T-cell (primary cell): ENCODE measurements around the gene REPIN1. TPM values are rescaled to one million over a fixed set of nuclear protein-coding genes. Genes with fewer than 3 reads are reported as not detected.

Experiments used
- ATAC-seq, 4 experiments: fragments of 200-7000 bp in 3 of 4; fragments of 150-1000 bp in 1 of 4; cut with Tn5 transposase; replicated peaks in 1 of 4; 1 replicate in 3 of 4; 2 replicates in 1 of 4; pipeline ENCODE4 v1.10.0; 2021; ENCODE audit warnings: moderate library complexity in 3 of 4, mild to moderate bottlenecking in 2 of 4, moderate number of reproducible peaks in 1 of 4
- CTCF ChIA-PET, 2 donors: fragments of 300-600 bp; sonication (Branson Sonifier 250); formaldehyde crosslinking; loops; one replicate each; lab custom pipeline; 2022; ENCODE audit warnings: antibody characterized with exemption in 2 of 2; lab: Charles Lee
- POLR2A ChIA-PET, 2 donors: fragments of 300-600 bp; sonication (Branson Sonifier 250); formaldehyde crosslinking; loops; one replicate each; lab custom pipeline; 2022; ENCODE audit warnings: antibody characterized with exemption in 2 of 2; lab: Charles Lee
- DNase-seq, 35 experiments: peaks; one replicate each; pipeline versions ENCODE4 v3.0.0 to v3.0.0-alpha.2; 2013 to 2023
- H3K27ac ChIP-seq: one replicate; pipeline ENCODE4 v1.5.1; 2013; ENCODE audit warnings: low read length
- H3K27me3 ChIP-seq, 2 experiments: replicated peaks in 1 of 2; 1 replicate in 1 of 2; 2 replicates in 1 of 2; pipeline versions ENCODE4 v1.6.1 to v1.7.0; 2013; ENCODE audit warnings: low read length in 1 of 2, mixed read lengths in 1 of 2; ENCODE audit not compliant: control insufficient read depth in 2 of 2, insufficient read depth in 2 of 2; ENCODE audit errors: extremely low read depth in 1 of 2
- H3K36me3 ChIP-seq, 2 donors: 1 replicate in 1 of 2; 2 replicates in 1 of 2; pipeline versions ENCODE4 v1.6.1 to v1.7.0; 2013; ENCODE audit warnings: low read length in 1 of 2; ENCODE audit not compliant: control insufficient read depth in 2 of 2, insufficient read depth in 1 of 2; ENCODE audit errors: extremely low read depth in 1 of 2
- H3K4me1 ChIP-seq, 2 experiments: 1 replicate in 1 of 2; 2 replicates in 1 of 2; pipeline versions ENCODE4 v1.6.1 to v1.7.0; 2013; ENCODE audit warnings: low read length in 2 of 2, mixed read lengths in 1 of 2; ENCODE audit not compliant: insufficient read depth in 2 of 2, control insufficient read depth in 1 of 2; ENCODE audit errors: extremely low read depth in 1 of 2
- H3K4me3 ChIP-seq, 2 donors: 1 replicate in 1 of 2; 2 replicates in 1 of 2; pipeline versions ENCODE4 v1.5.1 to v1.7.0; 2013; ENCODE audit warnings: mild to moderate bottlenecking in 2 of 2, low read length in 1 of 2, moderate library complexity in 1 of 2; ENCODE audit not compliant: control insufficient read depth in 1 of 2; ENCODE audit errors: extremely low read depth in 1 of 2
- H3K9me3 ChIP-seq: 2 replicates; pipeline ENCODE4 v1.7.0; 2013
- H3K27ac Mint-ChIP-seq, 2 donors: one replicate each; pipeline ENCODE4 v1.8.0; 2020 to 2021; ENCODE audit warnings: mild to moderate bottlenecking in 2 of 2, mixed read lengths in 2 of 2
- H3K27me3 Mint-ChIP-seq, 2 donors: one replicate each; pipeline ENCODE4 v1.8.0; 2021 to 2022; ENCODE audit warnings: mixed read lengths in 2 of 2
- H3K36me3 Mint-ChIP-seq: one replicate; pipeline ENCODE4 v1.8.0; 2021; ENCODE audit warnings: mixed read lengths
- H3K4me1 Mint-ChIP-seq, 3 donors: one replicate each; pipeline ENCODE4 v1.8.0; 2020 to 2022; ENCODE audit warnings: mixed read lengths in 3 of 3, mild to moderate bottlenecking in 1 of 3
- H3K4me3 Mint-ChIP-seq, 3 donors: one replicate each; pipeline ENCODE4 v1.8.0; 2020 to 2022; ENCODE audit warnings: mild to moderate bottlenecking in 3 of 3, mixed read lengths in 3 of 3, moderate library complexity in 3 of 3
- H3K9me3 Mint-ChIP-seq, 3 donors: one replicate each; pipeline ENCODE4 v1.8.0; 2020 to 2022; ENCODE audit warnings: mixed read lengths in 3 of 3
- WGBS: methylation state at CpG from one replicate; pipeline ENCODE4 v1.1.5; 2013; ENCODE audit warnings: missing lambda C conversion rate; ENCODE audit not compliant: insufficient coverage; 5-methylcytosine and 5-hydroxymethylcytosine counted together
- total RNA-seq, 35 experiments: library from RNA in 6 of 35; stranded (reverse) in 6 of 35; fragments of 120-200 nt in 1 of 35; gene quantifications; one replicate each; pipeline versions ENCODE4 v1.2.1 to v1.2.4 and lab custom pipeline; 2013 to 2026

Gene REPIN1
- total RNA-seq, 5 donors from 2014 or later (not counting 1 experiment from before 2014, with no cell fraction given), result 64.0 to 110 (median 101) TPM

DNA sequence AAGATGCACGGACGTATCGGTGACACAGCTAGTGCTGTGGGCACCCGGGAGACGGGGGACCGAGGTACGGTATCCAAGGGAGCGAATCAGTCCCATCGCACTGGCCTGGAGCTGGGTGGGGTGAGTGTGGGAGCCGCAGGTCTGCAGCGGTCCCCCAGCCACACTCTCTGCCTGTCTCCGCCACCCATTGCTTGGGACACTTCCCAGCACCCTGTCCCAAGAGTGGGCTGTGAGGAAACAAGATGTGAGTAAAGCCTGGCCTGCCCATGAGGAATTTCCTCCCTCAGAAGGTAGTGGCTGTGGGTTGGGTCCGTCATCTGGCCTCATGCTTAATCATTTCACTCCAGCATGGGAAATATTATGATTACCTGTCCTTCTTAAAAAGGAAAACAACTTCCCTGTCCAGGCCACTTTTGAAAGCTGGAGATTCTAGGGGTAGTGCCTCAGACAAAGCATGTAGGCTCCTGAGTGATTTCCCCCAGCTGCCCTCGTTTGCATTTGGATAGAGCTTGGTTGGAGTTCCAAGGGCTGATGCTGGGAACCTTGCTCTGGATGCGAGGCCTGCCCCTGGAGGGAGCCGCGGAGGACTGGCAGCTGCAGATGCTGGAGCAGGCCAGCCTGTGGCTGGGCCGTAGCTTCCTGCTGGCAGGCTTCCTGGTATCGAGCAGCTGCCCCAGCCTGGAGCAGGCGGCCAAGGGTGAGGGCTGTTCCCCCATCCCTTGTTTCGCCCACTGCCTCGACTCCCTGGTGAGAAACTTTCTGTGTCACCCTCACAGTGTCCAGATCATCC, 39.1 kb upstream of the REPIN1 start:
- no peak overlapping the region for H3K27ac Mint-ChIP-seq
- 91% methylated on average over 15 of the region's 22 CpGs for WGBS

DNA sequence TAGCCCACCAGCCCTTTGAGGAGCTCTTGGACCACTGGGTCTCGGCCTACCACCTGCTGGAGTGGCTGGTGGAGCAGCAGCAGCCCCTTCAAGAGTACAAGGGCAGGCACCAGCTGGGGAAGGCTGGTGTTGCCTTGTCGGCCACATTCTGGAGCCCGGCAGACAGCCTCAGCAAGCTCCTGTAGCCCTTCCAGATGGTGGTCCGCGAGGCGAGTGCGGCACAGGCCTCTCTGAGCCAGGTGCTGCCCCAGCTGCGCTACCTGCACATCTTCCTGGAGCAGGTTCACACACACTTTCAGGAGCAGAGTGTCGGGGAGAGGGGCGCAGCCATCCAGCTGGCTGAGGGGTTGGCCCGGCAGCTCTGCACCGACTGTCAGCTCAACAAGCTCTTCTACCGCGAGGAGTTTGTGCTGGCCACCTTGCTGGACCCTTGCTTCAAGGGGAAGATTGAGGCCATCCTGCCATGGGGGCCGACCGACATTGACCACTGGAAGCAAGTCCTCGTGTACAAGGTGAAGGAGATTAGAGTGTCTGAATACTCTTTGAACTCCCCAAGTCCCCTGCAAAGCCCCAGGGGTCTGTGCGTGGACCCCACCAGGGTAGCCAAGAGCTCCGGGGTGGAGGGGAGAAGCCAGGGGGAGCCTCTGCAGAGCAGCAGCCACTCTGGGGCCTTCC, 38.3 kb upstream of the REPIN1 start:
- WGBS, result 99% methylated on average over 15 of the region's 19 CpGs
- H3K27me3 Mint-ChIP-seq, result no peaks in the 10 kb centered on the region
- no peaks in the 10 kb centered on the region for H3K9me3 Mint-ChIP-seq
- Histone ChIP-seq H3K9me3 (no peaks in the 10 kb centered on the region), H3K36me3 (peaks cover 23 to 43% of the 10 kb centered on the region in 2 donors), H3K27me3 (no peaks in the 10 kb centered on the region), H3K4me3 (no peak overlapping the region), H3K4me1 (no peaks in the 10 kb centered on the region), H3K27ac (no peak overlapping the region)
- DNase-seq (no peak), ATAC-seq (no peak)
- peaks cover 35% of the 10 kb centered on the region for H3K36me3 Mint-ChIP-seq
- ChIA-PET CTCF (no interaction called here), POLR2A (no interaction called here)
- H3K4me3 Mint-ChIP-seq, result no peak overlapping the region
- no peak overlapping the region for H3K27ac Mint-ChIP-seq
- H3K4me1 Mint-ChIP-seq, result peaks cover 0 to 3% (median 2%) of the 10 kb centered on the region in 3 donors

More for the DNA sequence above, 39.1 kb upstream of the REPIN1 start:
- DNase-seq, result no peak
- Histone ChIP-seq H3K9me3 (no peaks in the 10 kb centered on the region), H3K4me1 (peaks cover 0 to 5% of the 10 kb centered on the region in 2 experiments), H3K36me3 (peaks cover 23 to 43% of the 10 kb centered on the region in 2 donors), H3K4me3 (no peak overlapping the region), H3K27me3 (no peaks in the 10 kb centered on the region), H3K27ac (no peak overlapping the region)
- no peak overlapping the region for H3K4me3 Mint-ChIP-seq
- no peaks in the 10 kb centered on the region for H3K9me3 Mint-ChIP-seq
- H3K27me3 Mint-ChIP-seq, result no peaks in the 10 kb centered on the region
- peaks cover 8 to 12% (median 10%) of the 10 kb centered on the region in 3 donors for H3K4me1 Mint-ChIP-seq
- ChIA-PET POLR2A (no interaction called here), CTCF (no interaction called here)
- H3K36me3 Mint-ChIP-seq, result peaks cover 41% of the 10 kb centered on the region
- ATAC-seq, result no peak

DNA sequence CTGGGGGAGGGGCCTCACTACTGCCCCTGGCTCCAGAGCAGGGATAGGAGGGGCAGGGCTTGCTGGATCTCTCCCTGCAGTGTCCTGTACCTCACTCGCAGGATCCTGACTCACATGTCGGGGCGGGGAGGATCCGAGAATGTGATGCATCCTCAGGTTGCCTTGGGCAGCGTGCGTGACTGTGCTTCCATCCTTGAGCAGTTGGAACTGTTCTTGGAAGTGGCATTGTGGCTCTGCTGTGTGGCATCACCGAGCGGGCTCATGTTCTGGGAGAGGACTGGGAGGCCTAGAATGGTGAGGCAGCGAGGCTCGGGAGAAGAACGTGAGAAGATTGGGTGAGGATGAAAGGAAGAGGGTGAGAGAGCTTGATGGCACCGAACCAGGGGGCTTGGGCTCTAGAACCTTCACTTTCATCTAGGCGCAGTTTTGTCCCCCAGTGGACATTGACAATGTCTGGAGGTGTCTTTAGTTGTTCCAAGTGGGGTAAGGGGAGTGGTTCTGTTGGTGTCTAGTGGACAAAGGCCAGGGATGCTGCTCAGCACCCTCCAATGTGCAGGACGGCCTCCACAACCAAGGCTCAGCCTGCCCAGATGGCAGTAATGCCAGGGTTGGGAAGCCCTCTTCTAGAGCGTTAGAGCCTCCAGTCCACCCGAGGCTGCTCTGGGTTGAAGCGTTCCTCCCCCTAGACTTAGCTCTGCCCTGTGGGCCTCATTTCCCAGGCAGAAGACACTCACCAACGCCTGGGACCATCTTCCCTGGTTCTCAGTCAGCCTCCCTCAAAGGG, 35.6 kb upstream of the REPIN1 start:
- Histone ChIP-seq H3K4me3 (no peak overlapping the region), H3K9me3 (no peaks in the 10 kb centered on the region), H3K4me1 (no peaks in the 10 kb centered on the region), H3K27me3 (no peaks in the 10 kb centered on the region), H3K36me3 (peaks cover 20 to 31% of the 10 kb centered on the region in 2 donors), H3K27ac (no peak overlapping the region)
- no peak for ATAC-seq
- WGBS, result 95% methylated on average over 15 of the region's 18 CpGs
- no peaks in the 10 kb centered on the region for H3K9me3 Mint-ChIP-seq
- no peak for DNase-seq
- H3K27ac Mint-ChIP-seq, result no peak overlapping the region
- ChIA-PET POLR2A (no interaction called here), CTCF (no interaction called here)
- H3K27me3 Mint-ChIP-seq, result peaks cover 0 to 2% of the 10 kb centered on the region in 2 donors
- H3K4me1 Mint-ChIP-seq, result no peaks in the 10 kb centered on the region
- H3K36me3 Mint-ChIP-seq, result peaks cover 33% of the 10 kb centered on the region
- no peak overlapping the region for H3K4me3 Mint-ChIP-seq

DNA sequence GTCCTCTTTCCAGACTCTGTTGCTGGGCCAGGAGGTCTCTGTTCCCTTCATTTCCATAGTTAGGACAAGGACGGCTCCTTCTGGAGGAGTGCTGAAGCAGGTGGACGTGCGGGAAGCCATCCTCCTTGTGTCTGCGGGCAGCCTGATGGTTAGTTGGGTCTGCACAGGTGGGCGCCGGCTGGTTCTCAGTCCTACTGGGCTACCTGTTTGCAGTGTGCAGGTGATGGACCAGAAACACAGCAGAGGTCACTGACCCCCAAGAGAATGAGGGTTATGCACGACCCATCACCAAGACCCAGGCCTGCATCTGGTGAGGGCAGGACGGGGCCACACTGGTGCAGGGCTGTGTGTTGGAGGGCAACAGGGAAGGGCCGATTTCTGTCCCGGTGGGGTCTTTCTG, 35.0 kb upstream of the REPIN1 start:
- ChIA-PET CTCF (no interaction called here), POLR2A (no interaction called here)
- no peak overlapping the region for H3K27ac ChIP-seq
- no peaks in the 10 kb centered on the region for H3K9me3 Mint-ChIP-seq
- no peaks in the 10 kb centered on the region for H3K4me1 Mint-ChIP-seq
- no peaks in the 10 kb centered on the region for H3K9me3 ChIP-seq
- no peak overlapping the region for H3K4me3 Mint-ChIP-seq
- DNase-seq (no peak), ATAC-seq (no peak)
- no peaks in the 10 kb centered on the region for H3K27me3 ChIP-seq
- no peaks in the 10 kb centered on the region for H3K4me1 ChIP-seq
- peaks cover 18 to 26% of the 10 kb centered on the region in 2 donors for H3K36me3 ChIP-seq
- 95% methylated on average over 10 of the region's 10 CpGs for WGBS
- peaks cover 0 to 3% of the 10 kb centered on the region in 2 donors for H3K27me3 Mint-ChIP-seq
- H3K27ac Mint-ChIP-seq, result no peak overlapping the region
- no peak overlapping the region for H3K4me3 ChIP-seq
- peaks cover 31% of the 10 kb centered on the region for H3K36me3 Mint-ChIP-seq

DNA sequence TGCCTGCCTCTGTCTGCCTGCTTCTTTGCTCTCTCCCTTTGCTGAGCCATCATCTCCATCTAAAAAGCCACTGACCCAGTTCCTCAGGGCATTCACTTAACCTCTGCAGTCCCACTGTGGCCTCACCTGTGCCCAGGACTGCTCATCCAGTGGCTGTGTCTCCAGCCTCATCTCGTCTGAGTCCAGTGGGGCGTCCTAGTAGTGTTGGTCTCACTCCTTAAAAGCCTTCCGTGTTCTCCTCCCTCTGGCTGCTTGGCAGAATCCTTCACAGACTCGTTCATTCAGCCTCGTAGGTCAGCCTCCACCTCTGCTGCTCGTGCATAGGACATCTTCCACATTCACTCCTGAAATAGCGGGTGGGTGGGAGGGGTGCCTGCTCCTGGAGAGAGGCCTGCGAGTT, 34.5 kb upstream of the REPIN1 start:
- Histone ChIP-seq H3K27ac (no peak overlapping the region), H3K36me3 (peaks cover 16 to 22% of the 10 kb centered on the region in 2 donors), H3K9me3 (no peaks in the 10 kb centered on the region), H3K4me3 (no peak overlapping the region), H3K4me1 (no peaks in the 10 kb centered on the region), H3K27me3 (peaks cover 0 to 3% of the 10 kb centered on the region in 2 experiments)
- Mint-ChIP-seq H3K27me3 (peaks cover 0 to 7% of the 10 kb centered on the region in 2 donors), H3K36me3 (peaks cover 27% of the 10 kb centered on the region), H3K27ac (no peak overlapping the region), H3K4me3 (no peak overlapping the region), H3K9me3 (no peaks in the 10 kb centered on the region), H3K4me1 (no peaks in the 10 kb centered on the region)
- CTCF ChIA-PET, result no interaction called here
- ATAC-seq (no peak), DNase-seq (no peak)
- POLR2A ChIA-PET, result no interaction called here
- 96% methylated on average over 3 of the region's 8 CpGs for WGBS

DNA sequence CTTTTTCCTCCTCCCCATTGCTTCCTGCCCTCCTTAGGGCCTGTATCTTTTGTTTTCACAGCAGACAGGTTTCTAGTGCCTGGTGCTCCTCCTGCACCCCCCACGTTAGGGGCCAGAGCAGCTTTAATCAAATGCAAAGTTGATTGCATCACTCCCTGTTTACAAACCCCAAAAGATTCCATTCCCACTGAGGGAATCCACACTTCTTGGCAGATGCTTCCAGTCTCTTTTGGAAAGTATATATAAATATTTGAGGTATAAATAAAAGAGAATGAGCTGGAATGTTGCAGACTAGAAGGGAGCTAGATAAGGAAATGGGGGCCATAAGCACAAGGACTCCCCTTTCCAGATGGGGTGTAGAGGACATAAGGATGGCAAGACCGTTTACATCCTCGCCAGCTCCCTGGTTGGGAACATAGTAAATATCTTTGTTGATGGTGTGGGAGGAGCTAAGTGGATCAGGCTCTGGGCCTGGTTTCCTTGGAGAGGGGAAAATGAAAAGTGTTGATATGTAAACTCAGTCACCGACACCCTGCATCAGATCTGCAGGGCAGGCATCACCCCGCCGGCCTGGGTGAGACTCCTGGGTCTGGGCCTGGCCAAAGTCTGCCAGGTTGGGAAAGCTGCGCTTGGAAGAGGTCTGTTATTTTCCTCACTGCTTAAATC, 33.4 kb upstream of the REPIN1 start:
- CTCF ChIA-PET, result no interaction called here
- H3K4me3 Mint-ChIP-seq, result no peak overlapping the region

More for the DNA sequence above, 33.4 kb upstream of the REPIN1 start:
- no peak for ATAC-seq
- peaks cover 0 to 18% of the 10 kb centered on the region in 2 donors for H3K27me3 Mint-ChIP-seq
- no peak for DNase-seq
- WGBS, result 94% methylated on average over 6 of the region's 7 CpGs
- H3K4me1 ChIP-seq, result peaks cover 2 to 5% of the 10 kb centered on the region in 2 experiments
- no peak overlapping the region for H3K27ac Mint-ChIP-seq
- H3K36me3 ChIP-seq, result peaks cover 6 to 12% of the 10 kb centered on the region in 2 donors
- H3K4me3 ChIP-seq, result no peak overlapping the region
- H3K9me3 Mint-ChIP-seq, result no peaks in the 10 kb centered on the region
- H3K27me3 ChIP-seq, result peaks cover 0 to 12% of the 10 kb centered on the region in 2 experiments
- no peak overlapping the region for H3K27ac ChIP-seq
- POLR2A ChIA-PET, result no interaction called here
- peaks cover 0 to 9% (median 5%) of the 10 kb centered on the region in 3 donors for H3K4me1 Mint-ChIP-seq
- no peaks in the 10 kb centered on the region for H3K9me3 ChIP-seq
- peaks cover 25% of the 10 kb centered on the region for H3K36me3 Mint-ChIP-seq
